CD4-positive, alpha-beta T cell treated with Interleukin-1 beta for 1 hour (primary cell): ENCODE data around the gene ADH5.
"Not testable (repeated sequence)": the region's sequence is repeated elsewhere in the genome, so short reads cannot be mapped to it uniquely, and the experiment has no call there.

ENCODE experiments used
- DNase-seq, 2 donors: peaks; one replicate each; pipeline ENCODE4 v3.0.0-alpha.2; 2020 to 2022

The ADH5 gene

GRCh38 chr4:99082192-99082591 is 6.4 kb downstream of the ADH5 start:
- no peak for DNase-seq

- not testable (repeated sequence) for DNase-seq
Measured at GRCh38 chr4:99080869-99081268, 7.7 kb downstream of the ADH5 start.

- no peak for DNase-seq
Measured at GRCh38 chr4:99079625-99080295, 8.8 kb downstream of the ADH5 start.

- no peak for DNase-seq
Measured at GRCh38 chr4:99078931-99079624, 9.5 kb downstream of the ADH5 start.

GRCh38 chr4:99078336-99078735 is 10.3 kb downstream of the ADH5 start:
- no peak for DNase-seq

- no peak for DNase-seq
Measured at GRCh38 chr4:99077177-99077576, 11.4 kb downstream of the ADH5 start.

- DNase-seq, result no peak
Measured at GRCh38 chr4:99076292-99076976, 12.2 kb downstream of the ADH5 start.

- no peak for DNase-seq
Measured at GRCh38 chr4:99074816-99075215, 13.8 kb downstream of the ADH5 start.

GRCh38 chr4:99071159-99071558 is 17.4 kb downstream of the ADH5 start:
- no peak for DNase-seq

- DNase-seq, result no peak
Measured at GRCh38 chr4:99067617-99068016, 21.0 kb downstream of the ADH5 start.

GRCh38 chr4:99065521-99065920 is 23.1 kb downstream of the ADH5 start:
- not testable (repeated sequence) for DNase-seq

- no peak for DNase-seq
Measured at GRCh38 chr4:99062120-99062519, 26.5 kb downstream of the ADH5 start.

GRCh38 chr4:99061048-99061700 is 27.4 kb downstream of the ADH5 start:
- DNase-seq, result no peak

GRCh38 chr4:99059550-99059949 is 29.0 kb downstream of the ADH5 start:
- no peak for DNase-seq

- no peak for DNase-seq
Measured at GRCh38 chr4:99058228-99058627, 30.4 kb downstream of the ADH5 start.

- no peak for DNase-seq
Measured at GRCh38 chr4:99054428-99054994, 34.1 kb downstream of the ADH5 start.

GRCh38 chr4:99052902-99053301 is 35.7 kb downstream of the ADH5 start:
- DNase-seq, result no peak

GRCh38 chr4:99047710-99048109 is 40.9 kb downstream of the ADH5 start:
- DNase-seq, result no peak

- DNase-seq, result peak in 1 of 2 donors; percentile 54
Measured at GRCh38 chr4:99043346-99043745, 45.2 kb downstream of the ADH5 start.

GRCh38 chr4:99038213-99038612 is 50.4 kb downstream of the ADH5 start:
- no peak for DNase-seq

GRCh38 chr4:99033956-99034355 is 54.6 kb downstream of the ADH5 start:
- DNase-seq, result no peak

- no peak for DNase-seq
Measured at GRCh38 chr4:99029852-99030251, 58.7 kb downstream of the ADH5 start.
